Neural cell (in vitro differentiated cells): ENCODE data around the gene ZNF497. TPM values are rescaled to one million over a fixed set of nuclear protein-coding genes. Genes with fewer than 3 reads are reported as not detected.

ENCODE experiments used
- H2AFZ ChIP-seq: fragments of 200-600, 300-800 bp; sonication (generic), shearing (Covaris generic); 2 replicates; pipeline ENCODE4 v1.6.0; 2014; ENCODE audit warnings: low read depth, mild to moderate bottlenecking, antibody characterized with exemption, low read length, moderate library complexity
- H3F3A ChIP-seq: fragments of 200-600 bp; shearing (Covaris generic); 2 replicates; pipeline ENCODE4 v1.6.1; 2016; ENCODE audit warnings: mild to moderate bottlenecking, moderate library complexity, mixed read lengths, antibody characterized with exemption, low read length; ENCODE audit not compliant: insufficient read depth, poor library complexity, severe bottlenecking
- H3K27ac ChIP-seq: fragments of 200-600, 300-800 bp; sonication (generic), shearing (Covaris generic); 2 replicates; pipeline ENCODE4 v1.5.1; 2014; ENCODE audit warnings: mild to moderate bottlenecking, low read length, moderate library complexity
- H3K27me3 ChIP-seq: fragments of 300-800, 200-600 bp; sonication (generic), shearing (Covaris generic); 2 replicates; pipeline ENCODE4 v1.6.0; 2014; ENCODE audit warnings: mild to moderate bottlenecking, low read depth, low read length, moderate library complexity; ENCODE audit not compliant: insufficient read depth
- H3K36me3 ChIP-seq: fragments of 300-800, 200-600 bp; sonication (generic), shearing (Covaris generic); 2 replicates; pipeline ENCODE4 v1.5.1; 2014; ENCODE audit warnings: mild to moderate bottlenecking, antibody characterized with exemption, low read length, moderate library complexity; ENCODE audit not compliant: insufficient read depth
- H3K4me2 ChIP-seq: fragments of 300-800, 200-600 bp; sonication (generic), shearing (Covaris generic); 2 replicates; pipeline ENCODE4 v1.6.0; 2014; ENCODE audit warnings: mild to moderate bottlenecking, low read length
- H3K4me3 ChIP-seq: fragments of 300-800, 200-600 bp; sonication (generic), shearing (Covaris generic); 2 replicates; pipeline ENCODE4 v1.5.1; 2014; ENCODE audit warnings: mild to moderate bottlenecking, low read length, moderate library complexity
- H3K79me2 ChIP-seq: fragments of 200-600 bp; shearing (Covaris generic); replicated peaks from 2 replicates; pipeline ENCODE4 v1.6.0; 2014; ENCODE audit warnings: mild to moderate bottlenecking, low read length, moderate library complexity; ENCODE audit not compliant: insufficient read depth
- H3K9ac ChIP-seq: fragments of 300-800, 200-600 bp; sonication (generic), shearing (Covaris generic); 2 replicates; pipeline ENCODE4 v1.6.1; 2016; ENCODE audit warnings: mild to moderate bottlenecking, low read length, mixed read lengths
- H3K9me2 ChIP-seq: fragments of 200-600 bp; shearing (Covaris generic); 2 replicates; pipeline ENCODE4 v1.6.1; 2016; ENCODE audit warnings: mild to moderate bottlenecking, low read length, mixed read lengths; ENCODE audit not compliant: insufficient read depth
- H3K9me3 ChIP-seq: fragments of 200-600, 300-800 bp; sonication (generic), shearing (Covaris generic); 2 replicates; pipeline ENCODE4 v1.6.1; 2016; ENCODE audit warnings: mild to moderate bottlenecking, mixed run types, low read length, moderate library complexity, mixed read lengths
- H4K20me1 ChIP-seq: fragments of 200-600 bp; shearing (Covaris generic); 2 replicates; pipeline ENCODE4 v1.6.1; 2016; ENCODE audit warnings: mild to moderate bottlenecking, mixed run types; ENCODE audit not compliant: insufficient read depth
- EP300 ChIP-seq: fragments of 450-650 bp; conservative IDR thresholded peaks from 2 replicates; pipeline ENCODE4 v1.6.1; 2014; ENCODE audit warnings: antibody characterized with exemption, mild to moderate bottlenecking, moderate library complexity; ENCODE audit not compliant: poor library complexity, severe bottlenecking
- EZH2 ChIP-seq: fragments of 200-600, 300-800 bp; shearing (Covaris generic), sonication (generic); IDR thresholded peaks from 2 replicates; pipeline ENCODE4 v1.6.1; 2014; ENCODE audit warnings: antibody characterized with exemption, low read length, borderline replicate concordance, mild to moderate bottlenecking; ENCODE audit not compliant: insufficient read depth, poor library complexity, severe bottlenecking
- MXI1 ChIP-seq: fragments of 450-650 bp; conservative IDR thresholded peaks from 2 replicates; pipeline ENCODE4 v1.6.1; 2014; ENCODE audit warnings: antibody characterized with exemption, mild to moderate bottlenecking; ENCODE audit not compliant: poor library complexity, severe bottlenecking
- POLR2AphosphoS5 ChIP-seq: IDR thresholded peaks from 2 replicates; pipeline ENCODE4 v1.6.1; 2012
- RAD21 ChIP-seq: fragments of 450-650 bp; conservative IDR thresholded peaks from 2 replicates; pipeline ENCODE4 v1.6.1; 2014; ENCODE audit warnings: antibody characterized with exemption, mild to moderate bottlenecking, moderate library complexity
- SMC3 ChIP-seq: fragments of 450-650 bp; conservative IDR thresholded peaks from 2 replicates; pipeline ENCODE4 v1.6.1; 2014; ENCODE audit warnings: antibody characterized with exemption, mild to moderate bottlenecking, moderate library complexity; ENCODE audit not compliant: poor library complexity
- TAF1 ChIP-seq: IDR thresholded peaks from 2 replicates; pipeline ENCODE4 v1.6.1; 2012; ENCODE audit warnings: low read depth
- polyA plus RNA-seq: library from polyadenylated mRNA; depleted of rRNA; stranded (reverse); fragments of >200 nt; gene quantifications from 2 replicates; pipeline ENCODE4 v1.2.3, GENCODE V29; 2014
- TF ChIP-seq, protein P1 (sequence below): IDR thresholded peaks from 2 replicates; pipeline ENCODE4 v1.6.1; 2012; ENCODE audit warnings: borderline replicate concordance
- TF ChIP-seq, protein P2 (sequence below): fragments of 450-650 bp; IDR thresholded peaks from 2 replicates; pipeline ENCODE4 v1.5.1; 2014; ENCODE audit warnings: antibody characterized with exemption, mild to moderate bottlenecking, moderate library complexity; ENCODE audit not compliant: poor library complexity, severe bottlenecking

ZNF497 gene
- polyA plus RNA-seq, 1 donor from 2014 or later, result 13.7 TPM

DNA sequence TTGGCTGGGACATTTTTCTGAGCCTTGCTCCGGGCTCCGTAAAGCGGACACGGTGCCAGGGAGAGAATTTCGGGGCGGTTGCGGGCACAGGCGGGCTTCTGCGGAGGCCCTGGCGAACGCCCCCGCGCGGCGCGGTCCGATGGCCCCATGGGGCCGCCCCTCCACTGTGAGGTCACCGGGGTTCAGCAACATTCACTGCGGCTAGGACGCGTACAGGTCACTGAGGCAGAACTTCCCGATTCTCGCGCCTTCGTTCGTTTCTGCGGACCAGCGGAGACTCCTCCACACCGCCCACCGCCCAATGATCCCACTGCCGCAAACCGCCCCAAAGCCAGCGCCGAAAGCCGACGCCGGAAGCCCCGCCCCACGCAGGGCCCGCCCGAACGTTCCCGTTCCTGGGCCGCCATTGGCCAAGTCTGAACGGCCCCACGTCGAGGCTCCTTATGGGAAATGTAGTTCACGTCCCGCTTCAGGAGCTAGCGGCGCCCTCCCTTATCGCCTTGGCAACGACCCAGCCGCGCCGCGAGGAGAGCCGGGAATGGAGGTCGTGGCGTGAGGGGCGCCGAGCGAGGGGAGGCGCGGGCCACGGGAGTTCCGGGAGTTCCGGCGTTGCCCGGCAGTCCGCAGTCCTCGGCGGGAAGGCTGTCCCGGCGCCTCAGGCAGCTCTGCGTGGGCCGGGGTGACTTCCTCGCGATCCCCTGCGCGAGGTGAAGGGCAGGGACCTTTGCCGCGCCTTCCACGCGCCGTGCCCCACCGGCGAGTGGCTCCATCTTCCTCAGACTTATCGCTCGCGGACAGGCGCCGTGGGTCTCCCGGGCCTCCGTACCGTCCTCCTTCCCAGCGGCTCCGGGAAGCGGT lies 45.8 kb upstream of the ZNF497 start, which contains the start of gene ZNF584:
Gene ZNF584, plus strand, starts transcription at position 498 of the 858 bp plus-strand sequence. CDS start 499 bp downstream, outside the sequence.
- Histone ChIP-seq H3K27ac (peak within 1 kb of the TSS; percentile 89), H3K9ac (peak within 1 kb of the TSS; percentile 90), H3K79me2 (peaks cover 12% of the 10 kb centered on the region), H2AFZ (peak within 1 kb of the TSS; percentile 60), H3F3A (no peaks in the 10 kb centered on the region), H4K20me1 (no peaks in the 10 kb centered on the region), H3K4me3 (peak within 1 kb of the TSS; percentile 99), H3K36me3 (no peaks in the 10 kb centered on the region), H3K9me3 (no peaks in the 10 kb centered on the region), H3K9me2 (no peaks in the 10 kb centered on the region), H3K4me2 (peak within 1 kb of the TSS; percentile 91), H3K27me3 (no peaks in the 10 kb centered on the region)
- TF ChIP-seq EP300 (peak; percentile 28), RAD21 (no peak), SMC3 (no peak), EZH2 (no peak), TAF1 (peak; percentile 71), MXI1 (peak; percentile 98), POLR2AphosphoS5 (peak; percentile 97)
- TF ChIP-seq, protein P1, sequence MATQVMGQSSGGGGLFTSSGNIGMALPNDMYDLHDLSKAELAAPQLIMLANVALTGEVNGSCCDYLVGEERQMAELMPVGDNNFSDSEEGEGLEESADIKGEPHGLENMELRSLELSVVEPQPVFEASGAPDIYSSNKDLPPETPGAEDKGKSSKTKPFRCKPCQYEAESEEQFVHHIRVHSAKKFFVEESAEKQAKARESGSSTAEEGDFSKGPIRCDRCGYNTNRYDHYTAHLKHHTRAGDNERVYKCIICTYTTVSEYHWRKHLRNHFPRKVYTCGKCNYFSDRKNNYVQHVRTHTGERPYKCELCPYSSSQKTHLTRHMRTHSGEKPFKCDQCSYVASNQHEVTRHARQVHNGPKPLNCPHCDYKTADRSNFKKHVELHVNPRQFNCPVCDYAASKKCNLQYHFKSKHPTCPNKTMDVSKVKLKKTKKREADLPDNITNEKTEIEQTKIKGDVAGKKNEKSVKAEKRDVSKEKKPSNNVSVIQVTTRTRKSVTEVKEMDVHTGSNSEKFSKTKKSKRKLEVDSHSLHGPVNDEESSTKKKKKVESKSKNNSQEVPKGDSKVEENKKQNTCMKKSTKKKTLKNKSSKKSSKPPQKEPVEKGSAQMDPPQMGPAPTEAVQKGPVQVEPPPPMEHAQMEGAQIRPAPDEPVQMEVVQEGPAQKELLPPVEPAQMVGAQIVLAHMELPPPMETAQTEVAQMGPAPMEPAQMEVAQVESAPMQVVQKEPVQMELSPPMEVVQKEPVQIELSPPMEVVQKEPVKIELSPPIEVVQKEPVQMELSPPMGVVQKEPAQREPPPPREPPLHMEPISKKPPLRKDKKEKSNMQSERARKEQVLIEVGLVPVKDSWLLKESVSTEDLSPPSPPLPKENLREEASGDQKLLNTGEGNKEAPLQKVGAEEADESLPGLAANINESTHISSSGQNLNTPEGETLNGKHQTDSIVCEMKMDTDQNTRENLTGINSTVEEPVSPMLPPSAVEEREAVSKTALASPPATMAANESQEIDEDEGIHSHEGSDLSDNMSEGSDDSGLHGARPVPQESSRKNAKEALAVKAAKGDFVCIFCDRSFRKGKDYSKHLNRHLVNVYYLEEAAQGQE, result peak; percentile 32
- TF ChIP-seq, protein P2, sequence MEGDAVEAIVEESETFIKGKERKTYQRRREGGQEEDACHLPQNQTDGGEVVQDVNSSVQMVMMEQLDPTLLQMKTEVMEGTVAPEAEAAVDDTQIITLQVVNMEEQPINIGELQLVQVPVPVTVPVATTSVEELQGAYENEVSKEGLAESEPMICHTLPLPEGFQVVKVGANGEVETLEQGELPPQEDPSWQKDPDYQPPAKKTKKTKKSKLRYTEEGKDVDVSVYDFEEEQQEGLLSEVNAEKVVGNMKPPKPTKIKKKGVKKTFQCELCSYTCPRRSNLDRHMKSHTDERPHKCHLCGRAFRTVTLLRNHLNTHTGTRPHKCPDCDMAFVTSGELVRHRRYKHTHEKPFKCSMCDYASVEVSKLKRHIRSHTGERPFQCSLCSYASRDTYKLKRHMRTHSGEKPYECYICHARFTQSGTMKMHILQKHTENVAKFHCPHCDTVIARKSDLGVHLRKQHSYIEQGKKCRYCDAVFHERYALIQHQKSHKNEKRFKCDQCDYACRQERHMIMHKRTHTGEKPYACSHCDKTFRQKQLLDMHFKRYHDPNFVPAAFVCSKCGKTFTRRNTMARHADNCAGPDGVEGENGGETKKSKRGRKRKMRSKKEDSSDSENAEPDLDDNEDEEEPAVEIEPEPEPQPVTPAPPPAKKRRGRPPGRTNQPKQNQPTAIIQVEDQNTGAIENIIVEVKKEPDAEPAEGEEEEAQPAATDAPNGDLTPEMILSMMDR, result peak; percentile 48

DNA sequence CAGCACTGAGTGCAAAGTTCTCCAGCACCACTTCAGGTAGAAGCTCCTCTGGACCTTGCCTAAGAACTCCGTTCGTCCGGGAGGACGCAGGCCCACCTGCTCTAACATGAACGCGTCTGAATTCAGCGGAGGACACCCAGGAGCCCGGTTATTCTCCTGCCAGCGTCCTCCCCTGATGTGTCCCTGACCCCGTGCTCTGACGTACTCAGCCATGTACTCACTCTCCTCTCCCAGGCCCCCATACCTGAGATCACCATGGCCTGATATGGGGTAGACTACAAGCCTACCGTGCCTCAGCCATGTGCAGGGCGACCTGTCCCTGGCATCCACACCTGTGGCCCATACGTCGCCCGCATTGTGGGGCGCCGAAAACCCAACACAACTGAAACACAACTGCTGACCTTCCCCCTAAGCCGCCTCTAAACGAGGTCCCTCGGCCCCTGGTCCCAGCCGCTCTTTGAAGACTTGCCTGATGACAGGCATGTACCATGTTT lies 45.2 kb upstream of the ZNF497 start:
- peaks cover 12% of the 10 kb centered on the region for H3K79me2 ChIP-seq
- peak overlapping the region; percentile 99 for H3K4me3 ChIP-seq
- no peaks in the 10 kb centered on the region for H3K9me2 ChIP-seq
- H2AFZ ChIP-seq, result peak overlapping the region; percentile 60
- H3F3A ChIP-seq, result no peaks in the 10 kb centered on the region
- no peaks in the 10 kb centered on the region for H3K36me3 ChIP-seq
- peak overlapping the region; percentile 91 for H3K4me2 ChIP-seq
- H3K9ac ChIP-seq, result peak overlapping the region; percentile 90
- peak overlapping the region; percentile 89 for H3K27ac ChIP-seq
- H4K20me1 ChIP-seq, result no peaks in the 10 kb centered on the region
- TF ChIP-seq EP300, result no peak
- no peak for TF ChIP-seq POLR2AphosphoS5
- no peak for TF ChIP-seq SMC3
- TF ChIP-seq MXI1, result no peak
- TF ChIP-seq, protein P2, result no peak
- TF ChIP-seq TAF1, result no peak
- no peak for TF ChIP-seq RAD21
- TF ChIP-seq, protein P1, result no peak
- no peak for TF ChIP-seq EZH2
- no peaks in the 10 kb centered on the region for H3K9me3 ChIP-seq
- no peaks in the 10 kb centered on the region for H3K27me3 ChIP-seq
